Kidney (tissue), 14 donors: ENCODE measurements around the gene SLC12A6. TPM values are rescaled to one million over a fixed set of nuclear protein-coding genes. Genes with fewer than 3 reads are reported as not detected.
"Not testable (repeated sequence)": the region's sequence is repeated elsewhere in the genome, so short reads cannot be mapped to it uniquely, and the experiment has no call there.

Experiments used
- DNase-seq, 5 donors: peaks; one replicate each; pipeline ENCODE4 v3.0.0-alpha.2; 2013 to 2020
- FAIRE-seq: peaks from 2 replicates; lab custom pipeline; 2012; peaks lifted over from hg19 to GRCh38; lab: Jason Lieb, UNC
- H3K27ac ChIP-seq, 2 donors: one replicate each; pipeline ENCODE4 v1.7.0; 2013; ENCODE audit warnings: low read depth in 2 of 2, low read length in 2 of 2, inconsistent platforms in 1 of 2
- H3K27me3 ChIP-seq: one replicate; pipeline ENCODE4 v1.7.1; 2013; ENCODE audit warnings: low read length, inconsistent platforms; ENCODE audit not compliant: control insufficient read depth, insufficient read depth
- H3K36me3 ChIP-seq, 3 donors: one replicate each; pipeline versions ENCODE4 v1.7.0 to v1.7.1; 2013; ENCODE audit warnings: low read length in 3 of 3, control low read depth in 1 of 3, inconsistent platforms in 1 of 3; ENCODE audit not compliant: insufficient read depth in 3 of 3, control insufficient read depth in 2 of 3
- H3K4me1 ChIP-seq, 3 donors: one replicate each; pipeline versions ENCODE4 v1.7.0 to v1.7.1; 2013; ENCODE audit warnings: low read length in 3 of 3, inconsistent platforms in 1 of 3, low read depth in 1 of 3; ENCODE audit not compliant: control insufficient read depth in 2 of 3, insufficient read depth in 2 of 3
- H3K4me3 ChIP-seq, 3 donors: one replicate each; pipeline versions ENCODE4 v1.7.0 to v1.8.1; 2013; ENCODE audit warnings: low read length in 3 of 3, control low read depth in 1 of 3, inconsistent platforms in 1 of 3
- H3K9ac ChIP-seq, 3 donors: one replicate each; pipeline versions ENCODE4 v1.7.0 to v1.7.1; 2013; ENCODE audit warnings: low read length in 3 of 3, control low read depth in 1 of 3, inconsistent platforms in 1 of 3
- H3K9me3 ChIP-seq, 3 donors: one replicate each; pipeline versions ENCODE4 v1.7.0 to v1.7.1; 2013; ENCODE audit warnings: low read length in 3 of 3, control low read depth in 1 of 3, inconsistent platforms in 1 of 3; ENCODE audit not compliant: control insufficient read depth in 2 of 3, insufficient read depth in 1 of 3
- intact Hi-C: fragments of 100-400 bp; cut with DNase I; formaldehyde crosslinking; loops from one replicate; pipeline ENCODE4 v1.11.1; 2022
- polyA plus RNA-seq: library from polyadenylated mRNA; stranded (reverse); fragments of 350-450 nt; fragmentation: Illumina TruSeq; extraction: RNeasy Lipid Tissue Mini Kit (QIAGEN cat#74804); gene quantifications from one replicate; pipeline ENCODE4 v1.2.3, GENCODE V29; 2014; ENCODE audit warnings: low read depth, low replicate concordance; ENCODE audit not compliant: insufficient read depth
- total RNA-seq: library from RNA; stranded (reverse); fragmentation: NEBNext Ultra II Directional; extraction: Animal tissue kit (Norgen Biotek cat#: 25700); gene quantifications from one replicate; pipeline ENCODE4 v1.2.1, GENCODE V29; 2021
- TF ChIP-seq, protein P1 (sequence below): IDR thresholded peaks from 3 replicates; pipeline ENCODE4 v1.5.1; 2012; ENCODE audit warnings: mild to moderate bottlenecking, moderate library complexity, borderline replicate concordance; ENCODE audit not compliant: insufficient read depth; ENCODE audit errors: extremely low read depth
- donor health status: control.
- donor health status: control.
- donor health status: control.
- donor health status: control.
- donor health status: control.
- donor health status: DM: yes; HTN: yes; CAD: no.
- donor health status: Normal renal cell carcinoma (clear cell type).

SLC12A6 gene
- total and polyA plus RNA-seq, 2 donors from 2014 or later, result 6.7 to 22.6 TPM

DNA sequence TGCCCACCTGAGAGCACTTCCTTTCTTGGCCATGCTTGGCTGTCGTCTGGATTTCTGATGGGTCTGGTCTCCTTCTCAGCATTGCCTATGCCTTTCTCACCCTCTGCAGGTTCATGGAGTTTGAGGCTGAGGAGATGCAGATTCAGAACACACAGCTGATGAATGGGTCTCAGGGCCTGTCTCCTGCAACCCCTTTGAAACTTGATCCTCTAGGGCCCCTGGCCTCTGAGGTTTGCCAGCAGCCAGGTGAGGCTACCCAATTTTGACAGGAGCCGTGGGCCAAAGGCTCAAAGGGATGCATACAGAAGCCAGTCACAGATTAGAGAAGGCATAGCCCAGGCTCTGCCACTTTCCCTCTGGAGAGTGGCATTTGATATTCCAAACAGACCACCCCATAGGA lies 16.0 kb upstream of the SLC12A6 start:
- TF ChIP-seq, protein P1, sequence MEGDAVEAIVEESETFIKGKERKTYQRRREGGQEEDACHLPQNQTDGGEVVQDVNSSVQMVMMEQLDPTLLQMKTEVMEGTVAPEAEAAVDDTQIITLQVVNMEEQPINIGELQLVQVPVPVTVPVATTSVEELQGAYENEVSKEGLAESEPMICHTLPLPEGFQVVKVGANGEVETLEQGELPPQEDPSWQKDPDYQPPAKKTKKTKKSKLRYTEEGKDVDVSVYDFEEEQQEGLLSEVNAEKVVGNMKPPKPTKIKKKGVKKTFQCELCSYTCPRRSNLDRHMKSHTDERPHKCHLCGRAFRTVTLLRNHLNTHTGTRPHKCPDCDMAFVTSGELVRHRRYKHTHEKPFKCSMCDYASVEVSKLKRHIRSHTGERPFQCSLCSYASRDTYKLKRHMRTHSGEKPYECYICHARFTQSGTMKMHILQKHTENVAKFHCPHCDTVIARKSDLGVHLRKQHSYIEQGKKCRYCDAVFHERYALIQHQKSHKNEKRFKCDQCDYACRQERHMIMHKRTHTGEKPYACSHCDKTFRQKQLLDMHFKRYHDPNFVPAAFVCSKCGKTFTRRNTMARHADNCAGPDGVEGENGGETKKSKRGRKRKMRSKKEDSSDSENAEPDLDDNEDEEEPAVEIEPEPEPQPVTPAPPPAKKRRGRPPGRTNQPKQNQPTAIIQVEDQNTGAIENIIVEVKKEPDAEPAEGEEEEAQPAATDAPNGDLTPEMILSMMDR, result no peak
- no peak overlapping the region for H3K9ac ChIP-seq
- FAIRE-seq (no peak), DNase-seq (no peak)
- intact Hi-C loops, result no loop called here
- H3K4me1 ChIP-seq, result no peaks in the 10 kb centered on the region
- no peak overlapping the region for H3K27ac ChIP-seq
- H3K9me3 ChIP-seq, result no peaks in the 10 kb centered on the region
- no peak overlapping the region for H3K4me3 ChIP-seq
- no peaks in the 10 kb centered on the region for H3K36me3 ChIP-seq
- no peaks in the 10 kb centered on the region for H3K27me3 ChIP-seq

- intact Hi-C loops, DNase-seq, H3K27ac ChIP-seq, H3K9me3 ChIP-seq, H3K9ac ChIP-seq, H3K36me3 ChIP-seq, H3K4me3 ChIP-seq, FAIRE-seq, H3K4me1 ChIP-seq, H3K27me3 ChIP-seq: not testable (repeated sequence)
Measured at GRCh38 chr15:34352996-34353395, 15.4 kb upstream of the SLC12A6 start.

- DNase-seq (no peak), FAIRE-seq (no peak)
- no peaks in the 10 kb centered on the region for H3K9me3 ChIP-seq
- H3K4me1 ChIP-seq, result no peaks in the 10 kb centered on the region
- TF ChIP-seq, protein P1, result no peak
- no peak overlapping the region for H3K9ac ChIP-seq
- no peak overlapping the region for H3K4me3 ChIP-seq
- no peaks in the 10 kb centered on the region for H3K27me3 ChIP-seq
- intact Hi-C loops, result no loop called here
- no peaks in the 10 kb centered on the region for H3K36me3 ChIP-seq
- H3K27ac ChIP-seq, result no peak overlapping the region
Measured at GRCh38 chr15:34349769-34350168, 12.2 kb upstream of the SLC12A6 start.

GRCh38 chr15:34348735-34349300 lies 11.2 kb upstream of the SLC12A6 start:
- Histone ChIP-seq H3K4me3 (no peak overlapping the region), H3K9me3 (no peaks in the 10 kb centered on the region), H3K36me3 (no peaks in the 10 kb centered on the region), H3K9ac (no peak overlapping the region), H3K4me1 (no peaks in the 10 kb centered on the region), H3K27me3 (no peaks in the 10 kb centered on the region), H3K27ac (no peak overlapping the region)
- TF ChIP-seq, protein P1, result no peak
- no peak for FAIRE-seq
- DNase-seq, result no peak
- intact Hi-C loops, result no loop called here
